ENCODE data around the gene TSPAN2.

DNA sequence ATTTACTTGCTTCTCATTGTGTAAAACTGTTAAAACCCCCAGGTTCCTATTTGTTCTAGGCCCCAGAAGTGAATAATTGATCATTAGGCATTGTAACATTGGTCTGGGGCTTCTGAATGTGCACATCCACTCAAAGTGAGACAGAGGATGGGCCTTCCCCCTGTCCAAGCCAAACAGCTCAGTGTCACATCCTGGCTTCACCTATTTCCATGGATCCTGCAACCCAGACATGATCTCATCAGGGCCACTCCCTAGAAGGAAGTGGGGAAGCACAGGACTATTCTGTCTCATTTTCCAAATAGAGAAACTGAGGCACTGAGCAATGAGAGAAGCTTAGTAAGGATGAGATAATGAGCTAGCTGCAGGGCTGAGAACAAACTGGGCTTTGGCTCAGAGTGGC is 47.4 kb upstream of the TSPAN2 start:
- no peak for TF ChIP-seq POLR2A (IDR thresholded peaks at IDR 0.05)
- TF ChIP-seq, protein P1, sequence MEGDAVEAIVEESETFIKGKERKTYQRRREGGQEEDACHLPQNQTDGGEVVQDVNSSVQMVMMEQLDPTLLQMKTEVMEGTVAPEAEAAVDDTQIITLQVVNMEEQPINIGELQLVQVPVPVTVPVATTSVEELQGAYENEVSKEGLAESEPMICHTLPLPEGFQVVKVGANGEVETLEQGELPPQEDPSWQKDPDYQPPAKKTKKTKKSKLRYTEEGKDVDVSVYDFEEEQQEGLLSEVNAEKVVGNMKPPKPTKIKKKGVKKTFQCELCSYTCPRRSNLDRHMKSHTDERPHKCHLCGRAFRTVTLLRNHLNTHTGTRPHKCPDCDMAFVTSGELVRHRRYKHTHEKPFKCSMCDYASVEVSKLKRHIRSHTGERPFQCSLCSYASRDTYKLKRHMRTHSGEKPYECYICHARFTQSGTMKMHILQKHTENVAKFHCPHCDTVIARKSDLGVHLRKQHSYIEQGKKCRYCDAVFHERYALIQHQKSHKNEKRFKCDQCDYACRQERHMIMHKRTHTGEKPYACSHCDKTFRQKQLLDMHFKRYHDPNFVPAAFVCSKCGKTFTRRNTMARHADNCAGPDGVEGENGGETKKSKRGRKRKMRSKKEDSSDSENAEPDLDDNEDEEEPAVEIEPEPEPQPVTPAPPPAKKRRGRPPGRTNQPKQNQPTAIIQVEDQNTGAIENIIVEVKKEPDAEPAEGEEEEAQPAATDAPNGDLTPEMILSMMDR (IDR thresholded peaks at IDR 0.05): no peak
